ENCODE results near the gene COPA. TPM values are rescaled to one million over a fixed set of nuclear protein-coding genes. Genes with fewer than 3 reads are reported as not detected.

COPA gene
- total RNA-seq, 1 experiment from 2014 or later = 141 TPM

DNA sequence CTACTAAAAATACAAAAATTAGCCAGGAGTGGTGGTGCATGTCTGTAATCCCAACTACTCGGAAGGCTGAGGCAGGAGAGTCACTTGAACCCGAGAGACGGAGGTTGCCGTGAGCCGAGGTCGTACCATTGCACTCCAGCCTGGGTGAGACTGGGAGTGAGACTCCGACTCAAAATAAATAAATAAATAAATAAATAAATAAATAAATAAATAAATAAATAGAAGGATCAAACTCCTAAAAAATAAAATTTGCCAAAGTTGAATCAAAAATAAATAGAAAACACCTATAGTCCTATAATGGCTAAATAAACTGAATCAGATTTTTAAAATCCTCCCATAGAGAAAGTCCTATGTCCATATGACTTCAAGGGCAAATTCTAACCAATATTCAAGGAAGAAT, 42.9 kb downstream of the COPA start:
- no peak for ATAC-seq
- TF ChIP-seq EZH2phosphoT487 (IDR thresholded peaks at IDR 0.05; ENCODE audit: borderline replicate concordance, low read length) (no peak), EZH2 (IDR thresholded peaks at IDR 0.05; ENCODE audit: low read length, unreplicated experiment) (no peak)
- TF ChIP-seq, protein P1, sequence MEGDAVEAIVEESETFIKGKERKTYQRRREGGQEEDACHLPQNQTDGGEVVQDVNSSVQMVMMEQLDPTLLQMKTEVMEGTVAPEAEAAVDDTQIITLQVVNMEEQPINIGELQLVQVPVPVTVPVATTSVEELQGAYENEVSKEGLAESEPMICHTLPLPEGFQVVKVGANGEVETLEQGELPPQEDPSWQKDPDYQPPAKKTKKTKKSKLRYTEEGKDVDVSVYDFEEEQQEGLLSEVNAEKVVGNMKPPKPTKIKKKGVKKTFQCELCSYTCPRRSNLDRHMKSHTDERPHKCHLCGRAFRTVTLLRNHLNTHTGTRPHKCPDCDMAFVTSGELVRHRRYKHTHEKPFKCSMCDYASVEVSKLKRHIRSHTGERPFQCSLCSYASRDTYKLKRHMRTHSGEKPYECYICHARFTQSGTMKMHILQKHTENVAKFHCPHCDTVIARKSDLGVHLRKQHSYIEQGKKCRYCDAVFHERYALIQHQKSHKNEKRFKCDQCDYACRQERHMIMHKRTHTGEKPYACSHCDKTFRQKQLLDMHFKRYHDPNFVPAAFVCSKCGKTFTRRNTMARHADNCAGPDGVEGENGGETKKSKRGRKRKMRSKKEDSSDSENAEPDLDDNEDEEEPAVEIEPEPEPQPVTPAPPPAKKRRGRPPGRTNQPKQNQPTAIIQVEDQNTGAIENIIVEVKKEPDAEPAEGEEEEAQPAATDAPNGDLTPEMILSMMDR (conservative IDR thresholded peaks at IDR 0.05; ENCODE audit: low read depth, low read length) = no peak
- H3K4me3 ChIP-seq (ENCODE audit: low read length) = no peak overlapping the region
- H3F3A ChIP-seq (ENCODE audit: low read length, unreplicated experiment) = no peaks in the 10 kb centered on the region
- no TSS peak for BruUV-seq (replicated peaks)
- H3K9ac ChIP-seq (ENCODE audit: low read length) = no peak overlapping the region
- no peak for DNase-seq
- no peaks in the 10 kb centered on the region for H3K9me2 ChIP-seq (replicated peaks; ENCODE audit: low read length)
- peaks cover 61% of the 10 kb centered on the region for H3K36me3 ChIP-seq (ENCODE audit: low read depth, low read length)
- no peaks in the 10 kb centered on the region for H3K27me3 ChIP-seq (ENCODE audit: low read length)
- H3K4me1 ChIP-seq (ENCODE audit: insufficient read depth, low read length) = no peaks in the 10 kb centered on the region
- no peaks in the 10 kb centered on the region for H3K79me2 ChIP-seq (ENCODE audit: low read length)
- no peaks in the 10 kb centered on the region for H4K20me1 ChIP-seq (ENCODE audit: low read length)
- H3K27ac ChIP-seq (ENCODE audit: low read length) = no peak overlapping the region
- intact Hi-C loops (cut with micrococcal nuclease) = no loop called here
- ChIA-PET POLR2A (ENCODE audit: unreplicated experiment) (no interaction called here), CTCF (no interaction called here)
- no peak overlapping the region for H3K4me2 ChIP-seq (ENCODE audit: low read length)
- H3K9me3 ChIP-seq (ENCODE audit: low read length) = no peaks in the 10 kb centered on the region
- no peak overlapping the region for H2AFZ ChIP-seq (ENCODE audit: low read length)

DNA sequence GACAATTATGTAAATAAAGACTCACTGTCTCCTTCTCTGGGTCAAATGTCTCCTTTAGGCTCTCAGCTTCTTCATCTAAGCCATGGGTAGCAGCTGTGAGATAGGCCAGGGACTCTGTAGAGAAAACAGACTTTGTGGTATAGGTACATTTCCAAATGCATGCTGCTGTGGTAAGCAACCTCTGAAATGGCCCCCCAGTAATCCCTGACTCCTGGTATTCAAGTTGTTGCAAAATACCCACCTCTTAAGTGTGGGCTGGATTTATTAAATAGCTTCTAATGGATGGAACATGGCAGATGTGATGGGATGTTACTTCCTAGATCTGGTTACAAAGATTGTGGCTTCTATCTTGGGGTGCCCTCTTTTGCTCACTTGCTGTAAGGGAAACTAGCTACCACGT, 47.0 kb downstream of the COPA start:
- peaks cover 80% of the 10 kb centered on the region for H3K36me3 ChIP-seq (ENCODE audit: low read depth, low read length)
- no peaks in the 10 kb centered on the region for H4K20me1 ChIP-seq (ENCODE audit: low read length)
- no TSS peak for BruUV-seq (replicated peaks)
- H3F3A ChIP-seq (ENCODE audit: low read length, unreplicated experiment) = no peaks in the 10 kb centered on the region
- intact Hi-C loops (cut with micrococcal nuclease) = no loop called here
- H2AFZ ChIP-seq (ENCODE audit: low read length) = no peak overlapping the region
- ATAC-seq (no peak), DNase-seq (no peak)
- no peaks in the 10 kb centered on the region for H3K27me3 ChIP-seq (ENCODE audit: low read length)
- no peaks in the 10 kb centered on the region for H3K4me1 ChIP-seq (ENCODE audit: insufficient read depth, low read length)
- TF ChIP-seq EZH2 (IDR thresholded peaks at IDR 0.05; ENCODE audit: low read length, unreplicated experiment) (no peak), EZH2phosphoT487 (IDR thresholded peaks at IDR 0.05; ENCODE audit: borderline replicate concordance, low read length) (no peak)
- TF ChIP-seq, protein P1 (conservative IDR thresholded peaks at IDR 0.05; ENCODE audit: low read depth, low read length) = no peak
- ChIA-PET CTCF (interaction anchor here (1.0 kb wide), 1 partner anchor 103 kb away, joined by 6 read pairs; no protein-coding TSS in a partner anchor), POLR2A (ENCODE audit: unreplicated experiment) (no interaction called here)
- no peaks in the 10 kb centered on the region for H3K9me3 ChIP-seq (ENCODE audit: low read length)
- H3K79me2 ChIP-seq (ENCODE audit: low read length) = no peaks in the 10 kb centered on the region
- H3K4me3 ChIP-seq (ENCODE audit: low read length) = no peak overlapping the region
- H3K27ac ChIP-seq (ENCODE audit: low read length) = no peak overlapping the region
- H3K4me2 ChIP-seq (ENCODE audit: low read length) = no peak overlapping the region
- no peaks in the 10 kb centered on the region for H3K9me2 ChIP-seq (replicated peaks; ENCODE audit: low read length)
- H3K9ac ChIP-seq (ENCODE audit: low read length) = no peak overlapping the region

DNA sequence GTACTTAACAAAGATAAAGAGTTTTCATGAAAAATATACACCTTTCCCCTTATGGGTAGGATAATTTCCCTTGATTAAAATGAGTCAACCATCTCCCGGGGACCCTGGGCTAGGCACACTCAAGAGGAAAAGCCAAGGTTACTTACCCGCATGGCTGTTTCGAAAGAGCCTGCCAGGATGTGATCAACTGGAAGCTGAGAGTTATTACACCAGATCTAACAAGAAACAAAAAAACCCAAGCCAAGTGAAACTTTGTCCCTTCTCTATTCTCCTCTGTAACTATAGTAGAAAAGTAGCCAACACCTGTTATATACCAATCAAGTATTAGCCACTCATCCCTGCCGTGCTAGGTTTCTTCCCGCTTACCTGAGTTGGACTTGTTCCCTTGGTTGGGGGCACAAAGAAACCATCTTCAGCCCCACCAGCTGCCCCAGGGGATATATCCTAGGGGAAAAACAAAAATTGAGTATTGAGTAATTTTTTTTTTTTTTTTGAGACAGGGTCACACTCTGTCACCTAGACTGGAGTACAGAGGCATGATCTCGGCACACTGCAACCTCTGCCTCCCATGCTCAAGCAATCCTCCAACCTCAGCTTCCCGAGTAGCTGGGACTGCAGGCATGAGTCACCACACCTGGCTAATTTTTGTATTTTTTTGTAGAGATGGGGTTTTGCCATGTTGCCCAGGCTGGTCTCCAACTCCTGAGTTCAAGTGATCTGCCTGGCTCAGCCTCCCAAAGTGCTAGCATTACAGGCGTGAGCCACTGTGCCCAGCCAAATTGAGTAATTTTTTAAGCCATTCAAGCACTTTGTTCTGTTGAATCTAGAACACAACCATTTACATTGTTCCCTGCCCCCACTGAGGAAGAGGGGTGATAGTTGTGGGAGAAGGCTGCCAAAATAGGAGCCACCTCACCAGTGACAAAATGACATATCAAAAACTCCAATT, 49.8 kb downstream of the COPA start:
- Histone ChIP-seq H3K4me1 (ENCODE audit: insufficient read depth, low read length) (no peaks in the 10 kb centered on the region), H3K9me2 (replicated peaks; ENCODE audit: low read length) (no peaks in the 10 kb centered on the region), H3K27me3 (ENCODE audit: low read length) (no peaks in the 10 kb centered on the region), H3K36me3 (ENCODE audit: low read depth, low read length) (peaks cover 87% of the 10 kb centered on the region), H3K27ac (ENCODE audit: low read length) (no peak overlapping the region), H3K79me2 (ENCODE audit: low read length) (no peaks in the 10 kb centered on the region), H3K9ac (ENCODE audit: low read length) (no peak overlapping the region), H3K4me3 (ENCODE audit: low read length) (no peak overlapping the region), H3F3A (ENCODE audit: low read length, unreplicated experiment) (no peaks in the 10 kb centered on the region), H2AFZ (ENCODE audit: low read length) (no peak overlapping the region), H3K9me3 (ENCODE audit: low read length) (no peaks in the 10 kb centered on the region), H4K20me1 (ENCODE audit: low read length) (no peaks in the 10 kb centered on the region), H3K4me2 (ENCODE audit: low read length) (no peak overlapping the region)
- TF ChIP-seq, protein P1 (conservative IDR thresholded peaks at IDR 0.05; ENCODE audit: low read depth, low read length) = no peak
- no peak for TF ChIP-seq EZH2phosphoT487 (IDR thresholded peaks at IDR 0.05; ENCODE audit: borderline replicate concordance, low read length)
- no peak for TF ChIP-seq EZH2 (IDR thresholded peaks at IDR 0.05; ENCODE audit: low read length, unreplicated experiment)
- intact Hi-C loops (cut with micrococcal nuclease) = no loop called here
- ChIA-PET CTCF (interaction anchor here (1.2 to 2.4 kb wide), 2 partner anchors 41 to 100 kb away, joined by 3 to 21 read pairs; no protein-coding TSS in a partner anchor), POLR2A (ENCODE audit: unreplicated experiment) (interaction anchor here (0.6 kb wide), 1 partner anchor 8 kb away, joined by 4 read pairs; no protein-coding TSS in a partner anchor)
- DNase-seq (no peak), ATAC-seq (no peak)
- no TSS peak for BruUV-seq (replicated peaks)
